HCT116 (cell line): ENCODE data around the gene ACVR1B. TPM values are rescaled to one million over a fixed set of nuclear protein-coding genes. Genes with fewer than 3 reads are reported as not detected.

Source experiments
- ATAC-seq: fragments of 200-7000 bp; cut with Tn5 transposase; 2 replicates; pipeline ENCODE4 v1.9.1; 2020; ENCODE audit warnings: mild to moderate bottlenecking, moderate library complexity
- BruUV-seq: library from RNA; stranded (reverse); fragments of 400-500 nt; replicated peaks from 2 replicates; lab custom pipeline; 2021; lab: Mats Ljungman, UMichigan
- CTCF ChIA-PET: fragments of 300-600 bp; sonication (Branson Sonifier 250); formaldehyde crosslinking; loops from one replicate; lab custom pipeline; 2021; ENCODE audit warnings: antibody characterized with exemption; lab: Charles Lee
- POLR2A ChIA-PET: fragments of 300-600, 350-600 bp; sonication (Branson Sonifier 250); formaldehyde crosslinking; loops from one replicate; lab custom pipeline; 2021; ENCODE audit warnings: antibody characterized with exemption; lab: Charles Lee
- RAD21 ChIA-PET, 2 experiments: fragments of 300-600 bp; sonication (Branson Sonifier 250); formaldehyde crosslinking; loops; one replicate each; lab custom pipeline; 2023; ENCODE audit warnings: low total read pairs in 2 of 2; ENCODE audit not compliant: uncharacterized antibody in 2 of 2, unreplicated experiment in 2 of 2, low non-redundant PET in 1 of 2; lab: Charles Lee
- DNase-seq: peaks from one replicate; pipeline ENCODE4 v3.0.0-alpha.2; 2010; ENCODE audit warnings: low read depth, low spot score
- H2AFZ ChIP-seq: fragments of 200-600 bp; shearing (Covaris generic), sonication (generic); 2 replicates; pipeline ENCODE4 v1.6.1; 2017; ENCODE audit warnings: low read depth, mixed run types, mixed read lengths, antibody characterized with exemption, low read length; ENCODE audit not compliant: poor library complexity, severe bottlenecking
- H3K27ac ChIP-seq: 2 replicates; pipeline ENCODE4 v1.5.1; 2012; ENCODE audit warnings: low read depth, low read length
- H3K27me3 ChIP-seq: fragments of 200-600 bp; sonication (generic); 2 replicates; pipeline ENCODE4 v1.6.1; 2016; ENCODE audit warnings: mixed run types, low read length, mixed read lengths; ENCODE audit not compliant: insufficient read depth
- H3K36me3 ChIP-seq, 2 experiments: fragments of 200-500 bp in 1 of 2; fragments of 200-600 bp in 1 of 2; sonication (Bioruptor generic) in 1 of 2; sonication (generic) in 1 of 2; 2 replicates each; pipeline versions ENCODE4 v1.5.1 to v1.6.1; 2014 to 2016; ENCODE audit warnings: low read length in 2 of 2, inconsistent platforms in 1 of 2, mixed read lengths in 1 of 2, mixed run types in 1 of 2; ENCODE audit not compliant: insufficient read depth in 2 of 2, control insufficient read depth in 1 of 2
- H3K4me1 ChIP-seq, 2 experiments: fragments of 200-600 bp in 1 of 2; sonication (generic) in 1 of 2; 2 replicates each; pipeline versions ENCODE4 v1.5.1 to v1.6.1; 2012 to 2017; ENCODE audit warnings: low read length in 2 of 2, inconsistent platforms in 1 of 2, mild to moderate bottlenecking in 1 of 2, mixed read lengths in 1 of 2, mixed run types in 1 of 2, moderate library complexity in 1 of 2; ENCODE audit not compliant: insufficient read depth in 2 of 2, control insufficient read depth in 1 of 2
- H3K4me2 ChIP-seq: fragments of 200-600 bp; sonication (generic); 2 replicates; pipeline ENCODE4 v1.6.1; 2017; ENCODE audit warnings: mixed run types, low read length, mixed read lengths
- H3K4me3 ChIP-seq, 2 experiments: fragments of 200-600 bp in 1 of 2; sonication (generic) in 1 of 2; replicated peaks in 1 of 2; 2 replicates each; pipeline ENCODE4 v1.5.1; 2011 to 2016; ENCODE audit warnings: low read length in 2 of 2, control low read depth in 1 of 2, low read depth in 1 of 2, mild to moderate bottlenecking in 1 of 2, mixed read lengths in 1 of 2, mixed run types in 1 of 2
- H3K79me2 ChIP-seq: fragments of 200-600 bp; sonication (generic); 2 replicates; pipeline ENCODE4 v1.6.1; 2017; ENCODE audit warnings: mild to moderate bottlenecking, mixed run types, low read length, moderate library complexity, mixed read lengths; ENCODE audit not compliant: insufficient read depth
- H3K9ac ChIP-seq: fragments of 200-600 bp; sonication (generic); 2 replicates; pipeline ENCODE4 v1.6.1; 2016; ENCODE audit warnings: low read length, mixed read lengths
- H3K9me2 ChIP-seq: fragments of 200-600 bp; sonication (generic), shearing (Covaris generic); 2 replicates; pipeline ENCODE4 v1.6.1; 2017; ENCODE audit warnings: mixed run types, mild to moderate bottlenecking, moderate library complexity; ENCODE audit not compliant: insufficient read depth
- H3K9me3 ChIP-seq, 2 experiments: fragments of 200-500 bp in 1 of 2; fragments of 200-600 bp in 1 of 2; sonication (Bioruptor generic) in 1 of 2; sonication (generic) in 1 of 2; 2 replicates each; pipeline ENCODE4 v1.6.1; 2014 to 2017; ENCODE audit warnings: low read length in 2 of 2, mixed read lengths in 2 of 2, inconsistent platforms in 1 of 2, low read depth in 1 of 2, mild to moderate bottlenecking in 1 of 2, mixed run types in 1 of 2, moderate library complexity in 1 of 2; ENCODE audit not compliant: control insufficient read depth in 1 of 2, insufficient read depth in 1 of 2
- H4K20me1 ChIP-seq: fragments of 200-600 bp; sonication (generic), shearing (Covaris generic); 2 replicates; pipeline ENCODE4 v1.6.1; 2017; ENCODE audit warnings: mixed run types, mild to moderate bottlenecking, moderate library complexity; ENCODE audit not compliant: insufficient read depth
- CBX3 ChIP-seq: IDR thresholded peaks from 2 replicates; pipeline ENCODE4 v1.6.1; 2012; ENCODE audit warnings: low read depth
- EGR1 ChIP-seq: IDR thresholded peaks from 2 replicates; pipeline ENCODE4 v1.6.1; 2012; ENCODE audit warnings: low read depth
- ELF1 ChIP-seq: IDR thresholded peaks from 2 replicates; pipeline ENCODE4 v1.6.1; 2012; ENCODE audit warnings: low read depth, borderline replicate concordance
- FOSL1 ChIP-seq: IDR thresholded peaks from 2 replicates; pipeline ENCODE4 v1.6.1; 2012; ENCODE audit warnings: low read depth
- MAX ChIP-seq: IDR thresholded peaks from 2 replicates; pipeline ENCODE4 v1.6.1; 2012
- POLR2AphosphoS5 ChIP-seq: IDR thresholded peaks from 2 replicates; pipeline ENCODE4 v1.6.1; 2011; ENCODE audit warnings: mild to moderate bottlenecking, low read depth, low read length, moderate library complexity
- RAD21 ChIP-seq: IDR thresholded peaks from 2 replicates; pipeline ENCODE4 v1.6.1; 2012; ENCODE audit warnings: low read depth, mild to moderate bottlenecking
- SP1 ChIP-seq: IDR thresholded peaks from 2 replicates; pipeline ENCODE4 v1.6.1; 2012; ENCODE audit warnings: low read depth
- SRF ChIP-seq: IDR thresholded peaks from 2 replicates; pipeline ENCODE4 v1.6.1; 2012; ENCODE audit warnings: low read depth
- TCF7L2 ChIP-seq: IDR thresholded peaks from 2 replicates; pipeline ENCODE4 v1.7.0; 2011; ENCODE audit warnings: borderline replicate concordance, inconsistent platforms; ENCODE audit not compliant: insufficient read depth, insufficient read length; ENCODE audit errors: extremely low read depth
- YY1 ChIP-seq: IDR thresholded peaks from 2 replicates; pipeline ENCODE4 v1.6.1; 2011; ENCODE audit warnings: low read length, low read depth, moderate library complexity, mild to moderate bottlenecking; ENCODE audit not compliant: insufficient replicate concordance; ENCODE audit errors: extremely low read depth
- ZFX ChIP-seq: fragments of 450-650 bp; IDR thresholded peaks from 2 replicates; pipeline ENCODE4 v1.6.1; 2017
- ZNF274 ChIP-seq: fragments of 200-500 bp; sonication (Bioruptor generic); IDR thresholded peaks from 2 replicates; pipeline ENCODE4 v1.6.1; 2014; ENCODE audit warnings: mild to moderate bottlenecking, low read depth, low read length, inconsistent platforms
- intact Hi-C: fragments of 100-400 bp; cut with micrococcal nuclease; formaldehyde crosslinking; loops from 2 replicates; pipeline ENCODE4 v1.10.0; 2022
- total RNA-seq: library from RNA; stranded (reverse); gene quantifications from one replicate; pipeline ENCODE4 v1.2.1, GENCODE V29; 2021; ENCODE audit not compliant: unreplicated experiment

ACVR1B gene
- total RNA-seq, 1 experiment from 2014 or later: 22.7 TPM

- Histone ChIP-seq H3K9me2 (no peaks in the 10 kb centered on the region), H3K9me3 (peaks cover 11 to 17% of the 10 kb centered on the region in 2 experiments; a peak in 3 of 4 replicates), H3K79me2 (no peaks in the 10 kb centered on the region), H2AFZ (no peak overlapping the region), H3K4me2 (no peak overlapping the region), H4K20me1 (no peaks in the 10 kb centered on the region), H3K27ac (no peak overlapping the region), H3K4me3 (no peak overlapping the region), H3K4me1 (no peaks in the 10 kb centered on the region), H3K27me3 (no peaks in the 10 kb centered on the region), H3K36me3 (no peaks in the 10 kb centered on the region), H3K9ac (no peak overlapping the region)
- TF ChIP-seq ELF1 (no peak), ZFX (no peak), EGR1 (no peak), SP1 (no peak), TCF7L2 (no peak), CBX3 (no peak), ZNF274 (no peak), YY1 (no peak), MAX (no peak), FOSL1 (no peak), SRF (no peak), POLR2AphosphoS5 (no peak), RAD21 (no peak)
- BruUV-seq: no TSS peak
- intact Hi-C loops: no loop called here
- CTCF ChIA-PET: no interaction called here
- DNase-seq (no peak), ATAC-seq (no peak)
- RAD21 ChIA-PET: no interaction called here
- POLR2A ChIA-PET: no interaction called here
Observed at GRCh38 chr12:51943346-51943745, 8.2 kb upstream of the ACVR1B start.
